ENCODE measurements around the gene PDE11A.

Gene PDE11A

DNA sequence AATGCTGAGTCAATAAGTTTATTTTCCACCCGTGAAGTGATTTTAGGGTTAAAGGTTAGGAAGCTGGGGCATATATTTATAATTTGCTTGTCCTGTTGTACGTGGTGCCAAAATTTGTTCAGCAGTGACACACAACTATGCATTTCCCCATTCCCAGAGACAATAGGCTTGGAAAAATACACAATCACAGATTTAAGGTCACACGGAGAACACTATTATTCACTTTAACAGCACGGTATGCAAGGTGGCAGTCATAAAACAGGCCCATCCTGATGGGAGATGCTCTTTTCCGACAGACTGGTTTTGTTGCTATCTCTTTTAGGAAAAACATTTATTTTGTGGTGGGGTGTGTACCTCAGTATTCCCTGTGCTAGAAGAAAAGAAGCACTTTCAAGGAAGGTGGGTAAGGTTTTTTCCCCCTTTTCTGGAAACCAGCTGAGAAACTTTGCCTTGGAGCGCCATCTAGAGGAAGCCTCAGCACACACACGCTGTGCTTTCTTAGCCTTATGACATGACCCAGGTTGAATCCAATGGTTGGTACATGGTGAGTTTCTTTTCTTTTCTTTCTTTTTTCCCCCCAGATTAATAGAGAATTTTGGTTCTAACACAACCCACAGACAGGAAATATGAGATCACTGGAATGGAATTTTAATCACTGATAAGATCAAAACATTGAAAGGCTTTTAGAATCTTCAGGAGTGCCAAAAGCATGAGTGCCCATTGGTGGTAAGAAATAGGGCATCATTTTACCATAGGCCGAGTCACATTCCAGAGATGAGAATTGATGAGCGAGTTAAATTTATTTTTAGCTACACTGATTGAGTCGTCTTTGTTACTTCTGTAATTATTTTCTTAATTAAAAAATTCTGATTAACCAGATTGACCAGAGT, 347.9 kb downstream of the PDE11A start:
- DNase-seq (ENCODE audit: low spot score), result peak; percentile 55

DNA sequence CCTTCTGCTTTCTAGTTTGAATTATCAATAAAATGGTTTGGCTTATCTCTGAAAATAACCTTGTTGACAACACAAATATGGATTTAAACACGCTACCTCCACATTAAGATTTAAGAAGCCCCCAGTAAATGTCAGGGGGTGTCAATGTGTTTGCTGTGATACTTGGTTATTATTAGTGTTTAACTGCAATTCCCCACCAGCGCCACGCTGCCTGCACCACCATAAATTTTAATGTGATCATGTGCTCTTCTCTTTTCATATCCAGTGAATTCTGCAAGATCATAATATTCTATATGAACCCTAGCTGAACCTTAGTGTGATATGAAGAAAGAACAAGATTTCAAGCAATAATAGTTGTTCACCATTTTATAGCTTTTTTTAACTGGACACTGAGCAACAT, 349.3 kb downstream of the PDE11A start:
- DNase-seq (ENCODE audit: low spot score), result no peak

DNA sequence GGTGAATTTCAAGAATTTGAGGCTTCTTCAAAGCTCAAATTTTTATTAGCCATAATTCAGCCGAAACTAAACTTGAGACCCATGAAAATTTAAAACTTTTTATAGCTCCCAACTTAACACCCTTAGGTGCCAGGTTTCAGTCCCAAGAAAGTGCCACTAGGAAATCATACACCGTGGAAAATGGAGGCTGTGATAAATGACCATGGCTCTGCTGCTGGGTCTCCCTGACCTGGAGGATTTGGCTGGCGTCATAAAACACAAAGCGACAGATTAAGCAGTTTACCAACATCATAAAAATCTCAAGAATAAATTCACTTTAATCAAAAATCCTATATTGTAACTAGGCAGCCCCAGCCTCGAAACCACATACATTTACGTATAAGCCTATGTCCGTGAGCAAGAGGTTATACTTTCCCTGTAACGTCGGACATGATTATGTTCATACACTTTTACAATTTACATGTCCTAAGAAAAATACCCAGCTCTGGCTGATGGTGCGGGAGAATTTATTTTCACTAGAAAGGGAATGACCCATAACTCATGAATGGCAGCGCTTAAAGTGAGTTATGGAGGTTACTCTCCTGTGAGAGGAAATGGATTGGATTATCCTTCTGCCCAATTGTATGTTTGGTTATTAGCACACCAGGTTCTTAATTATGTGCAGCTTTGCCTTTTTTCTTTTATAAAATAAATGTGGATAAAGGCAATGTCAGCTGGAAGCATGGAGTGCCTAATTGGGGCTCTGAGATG, 350.6 kb downstream of the PDE11A start:
- DNase-seq (ENCODE audit: low spot score), result no peak

DNA sequence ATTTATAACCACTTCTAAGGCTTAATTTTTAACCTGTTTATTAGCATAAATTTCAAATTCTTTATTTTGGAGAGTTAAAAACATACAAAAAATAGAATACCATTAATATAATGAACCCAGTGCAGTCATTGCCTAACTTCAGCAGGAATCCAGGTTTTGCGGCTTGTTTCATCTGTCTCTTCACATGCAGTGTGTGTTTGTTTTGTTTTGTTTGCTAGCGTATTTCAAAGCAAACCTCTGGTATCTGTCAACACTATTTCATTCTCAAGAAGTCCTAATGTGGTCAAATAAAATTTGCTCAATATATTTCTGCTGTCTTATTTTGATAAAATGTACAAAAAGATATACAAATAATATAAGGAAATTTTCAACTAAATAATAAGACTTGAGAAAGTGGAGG, 351.5 kb downstream of the PDE11A start:
- no peak for DNase-seq (ENCODE audit: low spot score)

DNA sequence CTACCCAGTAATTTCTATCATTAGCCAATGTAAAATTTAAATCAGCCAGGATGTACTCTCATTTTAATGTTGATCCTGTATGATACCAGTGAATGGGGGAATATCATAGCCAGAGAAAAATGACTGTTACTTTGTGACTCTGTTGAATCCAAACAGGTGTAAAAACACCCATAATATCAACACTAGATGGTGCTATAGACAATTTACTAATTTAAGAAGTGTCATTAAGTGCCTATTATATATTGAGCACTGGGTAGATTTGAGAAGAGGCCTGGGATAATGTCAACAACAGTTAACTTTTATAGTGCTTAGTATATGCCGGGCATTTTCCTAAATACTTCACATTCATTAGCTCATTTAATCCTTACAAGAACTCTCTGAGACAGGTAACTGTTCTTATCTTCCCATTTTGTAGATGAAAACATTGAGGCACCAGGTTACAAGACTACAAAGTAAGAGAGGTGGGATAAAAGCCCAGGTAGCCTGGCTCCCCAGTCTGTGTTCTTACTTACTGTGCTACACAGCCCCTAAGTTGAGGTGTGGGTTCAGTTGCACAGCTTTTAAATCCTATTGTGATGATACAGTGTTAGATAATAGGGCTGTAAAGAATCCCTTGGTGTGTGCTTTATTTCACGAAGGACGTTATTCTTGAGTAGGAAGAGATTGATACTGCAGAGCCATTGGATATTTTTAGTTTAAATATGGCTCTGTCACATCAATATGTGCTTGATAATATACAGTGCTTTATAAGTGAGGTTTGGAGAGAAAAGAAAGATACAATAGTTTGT, 354.6 kb downstream of the PDE11A start:
- no peak for DNase-seq (ENCODE audit: low spot score)

DNA sequence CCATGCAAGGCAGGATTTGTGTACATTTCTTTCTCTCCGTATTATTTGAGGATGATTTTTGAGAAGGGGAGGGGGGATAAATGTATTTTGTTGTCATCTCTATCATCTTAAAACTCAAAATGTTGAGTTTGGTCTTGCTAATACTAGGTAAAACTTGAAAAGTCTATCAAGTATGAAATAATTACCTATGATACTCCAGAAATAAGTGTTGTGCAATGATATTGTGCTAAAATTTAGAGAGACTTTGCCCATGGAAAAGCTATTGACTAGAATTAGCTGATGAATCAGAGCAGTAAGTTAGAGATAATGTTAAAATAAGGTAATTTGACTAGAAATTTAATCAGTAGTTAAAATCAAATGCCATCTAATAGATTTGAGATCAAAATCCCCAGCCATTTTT, 356.1 kb downstream of the PDE11A start:
- no peak for DNase-seq (ENCODE audit: low spot score)

GRCh38 chr2:177715771-177716170, 356.8 kb downstream of the PDE11A start:
- no peak for DNase-seq (ENCODE audit: low spot score)

DNA sequence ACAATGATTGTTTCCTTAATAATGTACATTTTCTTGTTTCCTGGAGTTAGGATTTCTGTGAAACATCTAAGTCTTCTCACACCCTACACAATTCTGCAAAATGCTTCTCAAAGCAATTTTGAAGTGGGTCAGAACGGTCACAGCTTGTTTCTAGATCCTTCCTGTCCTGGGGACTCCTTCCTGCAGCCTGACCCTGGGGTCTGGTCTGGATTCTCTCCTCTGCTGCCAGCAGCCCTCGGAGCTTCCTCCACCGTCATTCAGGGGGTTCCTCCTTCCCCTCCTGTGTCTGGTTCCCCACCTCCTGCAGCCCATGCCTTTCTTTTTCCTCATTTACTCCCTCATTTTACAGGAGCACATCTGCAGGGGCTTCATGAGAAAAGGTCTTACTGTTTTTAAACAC, 357.9 kb downstream of the PDE11A start:
- DNase-seq (ENCODE audit: low spot score), result no peak

DNA sequence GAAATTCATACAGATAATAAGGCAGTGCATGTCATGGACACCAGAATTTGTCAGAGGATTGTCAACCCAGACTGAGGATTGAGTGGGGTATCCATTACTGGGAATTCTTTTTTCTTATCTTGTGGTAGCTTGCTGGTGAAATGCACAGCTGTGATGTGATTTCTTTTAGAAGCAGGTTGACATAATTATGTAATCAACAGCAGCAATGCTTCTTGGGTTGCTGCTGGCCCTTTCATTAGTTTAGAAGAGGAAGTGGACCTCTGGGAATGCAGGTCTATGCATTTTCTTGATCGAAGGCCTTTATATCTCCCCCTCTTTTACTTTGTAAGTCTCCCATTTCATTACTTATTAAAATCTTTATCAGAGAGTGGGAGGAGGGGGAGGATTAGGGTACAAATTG, 360.1 kb downstream of the PDE11A start:
- DNase-seq (ENCODE audit: low spot score), result no peak

GRCh38 chr2:177711483-177712265, 360.9 kb downstream of the PDE11A start:
- no peak for DNase-seq (ENCODE audit: low spot score)

- no peak for DNase-seq (ENCODE audit: low spot score)
Measured at GRCh38 chr2:177710889-177711288, 361.7 kb downstream of the PDE11A start.

GRCh38 chr2:177709986-177710401, 362.6 kb downstream of the PDE11A start:
- no peak for DNase-seq (ENCODE audit: low spot score)

DNA sequence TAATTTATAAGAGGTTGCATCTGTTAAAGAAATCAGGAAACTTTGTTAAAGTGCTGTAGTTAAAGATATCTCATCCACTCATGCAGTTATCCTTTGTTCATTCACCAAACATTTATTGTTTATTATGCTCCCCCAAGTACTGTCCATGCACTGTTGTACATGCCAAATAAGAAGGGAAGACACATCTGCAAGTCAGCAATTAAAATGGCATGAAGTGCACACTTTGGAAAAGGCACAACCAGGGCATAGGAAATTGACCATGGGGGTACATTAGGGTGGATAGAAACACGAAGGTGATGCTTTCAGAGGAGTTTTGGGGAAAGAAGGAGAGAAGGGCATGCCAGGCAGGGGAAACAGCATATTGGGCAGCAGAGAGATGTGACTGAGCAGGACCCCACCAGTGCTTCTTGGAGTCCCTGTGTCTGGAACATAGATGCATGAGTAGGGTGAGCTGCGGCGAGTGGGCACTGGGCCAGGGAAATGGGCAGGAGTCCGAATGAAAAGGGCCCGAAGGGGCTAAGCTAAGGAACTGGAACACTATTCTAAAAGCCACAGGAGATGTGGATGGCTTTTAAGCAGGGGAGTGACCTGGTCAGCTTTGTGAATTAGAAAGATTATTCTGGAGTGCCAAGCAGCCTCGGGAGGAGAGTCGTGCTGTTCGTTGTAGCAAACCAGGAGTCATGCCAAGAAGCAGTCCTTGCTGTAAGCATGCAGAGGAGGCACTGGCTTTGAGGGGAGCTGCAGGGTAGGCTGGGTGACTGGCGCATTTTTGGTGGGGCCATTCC, 363.7 kb downstream of the PDE11A start:
- no peak for DNase-seq (ENCODE audit: low spot score)

DNA sequence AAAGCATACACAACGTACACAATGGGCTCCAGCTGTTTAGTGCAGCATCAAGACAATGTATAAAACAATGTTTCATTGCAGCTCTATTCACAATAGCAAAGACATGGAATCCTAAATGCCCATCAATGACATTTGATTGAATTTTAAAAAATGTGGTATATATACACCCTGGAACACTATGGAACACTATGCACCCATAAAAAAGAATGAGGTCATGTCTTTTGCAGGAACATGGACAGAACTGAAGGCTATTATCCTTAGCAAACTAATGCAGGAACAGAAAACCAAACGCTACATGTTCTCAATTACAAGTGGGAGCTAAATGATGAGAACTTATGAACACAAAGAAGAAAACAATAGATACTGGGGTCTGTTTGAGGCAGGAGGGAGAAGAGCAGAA, 364.5 kb downstream of the PDE11A start:
- no peak for DNase-seq (ENCODE audit: low spot score)

- DNase-seq (ENCODE audit: low spot score), result no peak
Measured at GRCh38 chr2:177705511-177706173, 366.9 kb downstream of the PDE11A start.

GRCh38 chr2:177703159-177703558, 369.4 kb downstream of the PDE11A start:
- DNase-seq (ENCODE audit: low spot score), result no peak

DNA sequence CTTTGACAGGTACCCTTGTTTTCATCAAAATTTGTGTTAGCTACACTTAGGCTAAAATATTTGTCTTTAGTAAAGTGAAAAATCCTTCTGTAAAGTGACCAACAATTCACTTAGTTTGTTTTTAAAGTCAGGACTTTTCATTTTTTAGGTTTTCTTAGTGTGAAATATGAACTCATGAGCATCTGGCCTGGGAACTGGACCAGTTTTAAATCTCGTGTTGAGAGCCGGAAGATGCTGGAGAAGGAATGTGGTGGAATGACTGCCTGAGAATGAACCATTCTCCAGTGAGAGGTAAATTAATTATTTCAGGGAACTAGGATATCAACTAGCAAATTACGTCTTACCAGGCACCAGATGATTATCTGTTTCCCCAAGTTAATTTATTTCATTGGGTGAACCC, 374.3 kb downstream of the PDE11A start:
- DNase-seq (ENCODE audit: low spot score), result no peak

- no peak for DNase-seq (ENCODE audit: low spot score)
Measured at GRCh38 chr2:177694348-177694747, 378.2 kb downstream of the PDE11A start.

- no peak for DNase-seq (ENCODE audit: low spot score)
Measured at GRCh38 chr2:177693658-177694339, 378.8 kb downstream of the PDE11A start.

- DNase-seq (ENCODE audit: low spot score), result no peak
Measured at GRCh38 chr2:177692783-177693269, 379.8 kb downstream of the PDE11A start.
